GM19025 (cell line): ENCODE measurements around the gene KHDRBS2.

Experiments
- ATAC-seq: cut with Tn5 transposase; IDR thresholded peaks from one replicate; pipeline ENCODE4 v1.9.1; 2021; ENCODE audit warnings: mild to moderate bottlenecking, low read depth, moderate library complexity; ENCODE audit not compliant: unreplicated experiment

The KHDRBS2 gene

GRCh38 chr6:62192593-62192992, 93.4 kb downstream of the KHDRBS2 start:
- no peak for ATAC-seq

- ATAC-seq: no peak
These were observed 110.8 kb downstream of the KHDRBS2 start for GRCh38 chr6:62175195-62175594.

GRCh38 chr6:62174548-62174947, 111.5 kb downstream of the KHDRBS2 start:
- ATAC-seq: no peak

GRCh38 chr6:62167736-62168135, 118.3 kb downstream of the KHDRBS2 start:
- no peak for ATAC-seq

GRCh38 chr6:62162858-62163257, 123.2 kb downstream of the KHDRBS2 start:
- ATAC-seq: no peak

GRCh38 chr6:62152796-62153195, 133.2 kb downstream of the KHDRBS2 start:
- no peak for ATAC-seq

- peak; percentile 70 for ATAC-seq
These were observed 135.9 kb downstream of the KHDRBS2 start for GRCh38 chr6:62150048-62150663.

GRCh38 chr6:62146954-62147853, 138.8 kb downstream of the KHDRBS2 start:
- ATAC-seq: no peak

- ATAC-seq: no peak
These were observed 156.9 kb downstream of the KHDRBS2 start for GRCh38 chr6:62129127-62129526.

- no peak for ATAC-seq
These were observed 166.6 kb downstream of the KHDRBS2 start for GRCh38 chr6:62119401-62119800.

GRCh38 chr6:62103186-62103859, 182.7 kb downstream of the KHDRBS2 start:
- no peak for ATAC-seq

GRCh38 chr6:62102387-62102786, 183.6 kb downstream of the KHDRBS2 start:
- no peak for ATAC-seq

GRCh38 chr6:62090442-62091229, 195.4 kb downstream of the KHDRBS2 start:
- no peak for ATAC-seq

GRCh38 chr6:62089781-62090180, 196.2 kb downstream of the KHDRBS2 start:
- no peak for ATAC-seq

GRCh38 chr6:62086047-62086446, 200.0 kb downstream of the KHDRBS2 start:
- no peak for ATAC-seq

GRCh38 chr6:62075869-62076268, 210.2 kb downstream of the KHDRBS2 start:
- ATAC-seq: no peak

- no peak for ATAC-seq
These were observed 226.1 kb downstream of the KHDRBS2 start for GRCh38 chr6:62059901-62060300.

- ATAC-seq: no peak
These were observed 228.7 kb downstream of the KHDRBS2 start for GRCh38 chr6:62057300-62057699.

GRCh38 chr6:62045502-62045901, 240.5 kb downstream of the KHDRBS2 start:
- ATAC-seq: no peak

- no peak for ATAC-seq
These were observed 242.9 kb downstream of the KHDRBS2 start for GRCh38 chr6:62043084-62043483.

GRCh38 chr6:62042429-62042828, 243.6 kb downstream of the KHDRBS2 start:
- no peak for ATAC-seq
